ENCODE results near the gene ZNF778. TPM values are rescaled to one million over a fixed set of nuclear protein-coding genes. Genes with fewer than 3 reads are reported as not detected.

The ZNF778 gene
- total and polyA plus RNA-seq, 2 of the 13 experiments (the other 11 are each of a cell fraction or from before 2014, with no cell fraction given): 3.8 to 7.2 TPM

DNA sequence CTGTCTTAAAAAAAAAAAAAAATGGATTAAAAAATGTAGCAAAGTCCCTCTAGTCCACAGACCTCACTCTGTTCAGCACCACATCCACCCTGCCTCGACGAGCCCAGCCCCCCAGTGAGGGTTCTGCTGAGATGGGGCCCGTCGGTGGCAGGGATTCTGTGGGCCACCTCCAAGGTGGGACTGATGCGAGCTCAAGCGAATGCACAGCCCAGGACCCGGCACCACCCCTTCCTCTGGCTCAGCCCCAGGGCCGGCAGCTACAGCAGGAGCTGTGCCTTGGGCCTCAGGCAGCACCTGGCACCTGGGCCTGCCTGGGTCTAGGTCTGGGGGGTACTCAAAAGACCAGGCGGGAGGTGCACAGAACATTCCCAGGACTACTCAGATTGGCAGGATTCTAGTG lies 59.5 kb downstream of the ZNF778 start:
- H4K20me1 ChIP-seq (ENCODE audit: insufficient read depth, low read length): no peaks in the 10 kb centered on the region
- FAIRE-seq (no peak), ATAC-seq (no peak), DNase-seq (ENCODE audit: low spot score) (no peak)
- H3K9me3 ChIP-seq (ENCODE audit: low read length): no peaks in the 10 kb centered on the region
- WGBS (ENCODE audit: low lambda C conversion rate): over 99% methylated on average over 8 of the region's 9 CpGs
- H3K4me3 ChIP-seq (replicated peaks in 1 of 3; ENCODE audit: insufficient read depth in 1 of 3, low read depth in 2 of 3, low read length in 3 of 3): no peak overlapping the region
- no TSS peak for BruUV-seq (replicated peaks)
- H3K27me3 ChIP-seq (ENCODE audit: control insufficient read depth in 1 of 2, insufficient read depth in 2 of 2, low read length in 2 of 2): no peaks in the 10 kb centered on the region
- in situ Hi-C loops (cut with HindIII; ENCODE audit: extremely low pct_ligation_motif_present, low pct_unique_long_range_greater_than_20kb) (no loop called here), intact Hi-C loops (cut with micrococcal nuclease; ENCODE audit: unreplicated experiment) (no loop called here)
- ChIA-PET CTCF (ENCODE audit: low intra/inter-chr PET ratio, low total read pairs) (no interaction called here), POLR2A (no interaction called here)
- H3K36me3 ChIP-seq (replicated peaks in 1 of 2; ENCODE audit: control insufficient read depth in 1 of 2, insufficient read depth in 2 of 2, low read length in 2 of 2): peaks cover 43 to 76% of the 10 kb centered on the region in 2 experiments
- H3K27ac ChIP-seq (ENCODE audit: extremely low read length, insufficient read depth, low read length): no peak overlapping the region
- TF ChIP-seq, protein P1, sequence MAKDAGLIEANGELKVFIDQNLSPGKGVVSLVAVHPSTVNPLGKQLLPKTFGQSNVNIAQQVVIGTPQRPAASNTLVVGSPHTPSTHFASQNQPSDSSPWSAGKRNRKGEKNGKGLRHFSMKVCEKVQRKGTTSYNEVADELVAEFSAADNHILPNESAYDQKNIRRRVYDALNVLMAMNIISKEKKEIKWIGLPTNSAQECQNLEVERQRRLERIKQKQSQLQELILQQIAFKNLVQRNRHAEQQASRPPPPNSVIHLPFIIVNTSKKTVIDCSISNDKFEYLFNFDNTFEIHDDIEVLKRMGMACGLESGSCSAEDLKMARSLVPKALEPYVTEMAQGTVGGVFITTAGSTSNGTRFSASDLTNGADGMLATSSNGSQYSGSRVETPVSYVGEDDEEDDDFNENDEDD (CRISPR knock-in tag; IDR thresholded peaks at IDR 0.05; ENCODE audit: borderline replicate concordance): no peak
- TF ChIP-seq ZNF143 (CRISPR knock-in tag; IDR thresholded peaks at IDR 0.05) (no peak), SP2 (CRISPR knock-in tag; IDR thresholded peaks at IDR 0.05) (no peak), ZNF589 (CRISPR knock-in tag; conservative IDR thresholded peaks at IDR 0.05) (no peak), DPF2 (CRISPR knock-in tag; IDR thresholded peaks at IDR 0.05; ENCODE audit: borderline replicate concordance, low read depth) (no peak)
- TF ChIP-seq, protein P2, sequence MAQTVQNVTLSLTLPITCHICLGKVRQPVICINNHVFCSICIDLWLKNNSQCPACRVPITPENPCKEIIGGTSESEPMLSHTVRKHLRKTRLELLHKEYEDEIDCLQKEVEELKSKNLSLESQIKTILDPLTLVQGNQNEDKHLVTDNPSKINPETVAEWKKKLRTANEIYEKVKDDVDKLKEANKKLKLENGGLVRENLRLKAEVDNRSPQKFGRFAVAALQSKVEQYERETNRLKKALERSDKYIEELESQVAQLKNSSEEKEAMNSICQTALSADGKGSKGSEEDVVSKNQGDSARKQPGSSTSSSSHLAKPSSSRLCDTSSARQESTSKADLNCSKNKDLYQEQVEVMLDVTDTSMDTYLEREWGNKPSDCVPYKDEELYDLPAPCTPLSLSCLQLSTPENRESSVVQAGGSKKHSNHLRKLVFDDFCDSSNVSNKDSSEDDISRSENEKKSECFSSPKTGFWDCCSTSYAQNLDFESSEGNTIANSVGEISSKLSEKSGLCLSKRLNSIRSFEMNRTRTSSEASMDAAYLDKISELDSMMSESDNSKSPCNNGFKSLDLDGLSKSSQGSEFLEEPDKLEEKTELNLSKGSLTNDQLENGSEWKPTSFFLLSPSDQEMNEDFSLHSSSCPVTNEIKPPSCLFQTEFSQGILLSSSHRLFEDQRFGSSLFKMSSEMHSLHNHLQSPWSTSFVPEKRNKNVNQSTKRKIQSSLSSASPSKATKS (CRISPR knock-in tag; IDR thresholded peaks at IDR 0.05): no peak
- H2AFZ ChIP-seq (ENCODE audit: low read length): no peak overlapping the region
- H3K4me2 ChIP-seq (ENCODE audit: low read depth, low read length): no peak overlapping the region
- H3K4me1 ChIP-seq (ENCODE audit: insufficient read depth, low read length): no peaks in the 10 kb centered on the region
- H3K9ac ChIP-seq (ENCODE audit: insufficient read depth, low read depth, low read length): no peak overlapping the region
- H3K79me2 ChIP-seq (ENCODE audit: insufficient read depth, low read length): peaks cover 2% of the 10 kb centered on the region

Measured in HepG2 (cell line).